ENCODE results near the gene MRPS27.

MRPS27 gene

DNA sequence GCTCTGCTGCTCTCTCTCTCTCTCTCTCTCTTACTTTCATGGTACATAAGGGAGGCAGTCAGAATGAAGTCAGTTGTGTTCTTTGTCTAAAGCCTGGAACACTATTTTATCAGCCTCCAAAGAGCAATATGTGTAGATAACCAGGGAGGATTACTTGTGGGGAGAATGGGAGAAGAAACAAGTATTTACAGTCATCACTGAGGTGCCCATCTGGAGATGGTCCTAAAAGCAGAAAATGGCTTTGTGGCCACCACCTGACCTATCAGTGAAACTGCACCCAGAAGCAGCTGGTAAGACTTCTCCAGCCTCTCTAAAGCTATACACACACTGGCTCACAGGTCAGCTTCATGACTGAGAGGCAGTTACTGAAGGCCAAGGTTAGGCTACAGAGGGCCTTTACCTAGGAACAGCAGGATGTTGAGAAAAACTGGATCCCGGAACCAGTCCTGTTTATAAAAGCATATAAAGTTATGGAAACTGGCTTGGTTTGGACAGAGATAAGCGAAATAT is 75.1 kb downstream of the MRPS27 start:
- TF ChIP-seq, protein P1, sequence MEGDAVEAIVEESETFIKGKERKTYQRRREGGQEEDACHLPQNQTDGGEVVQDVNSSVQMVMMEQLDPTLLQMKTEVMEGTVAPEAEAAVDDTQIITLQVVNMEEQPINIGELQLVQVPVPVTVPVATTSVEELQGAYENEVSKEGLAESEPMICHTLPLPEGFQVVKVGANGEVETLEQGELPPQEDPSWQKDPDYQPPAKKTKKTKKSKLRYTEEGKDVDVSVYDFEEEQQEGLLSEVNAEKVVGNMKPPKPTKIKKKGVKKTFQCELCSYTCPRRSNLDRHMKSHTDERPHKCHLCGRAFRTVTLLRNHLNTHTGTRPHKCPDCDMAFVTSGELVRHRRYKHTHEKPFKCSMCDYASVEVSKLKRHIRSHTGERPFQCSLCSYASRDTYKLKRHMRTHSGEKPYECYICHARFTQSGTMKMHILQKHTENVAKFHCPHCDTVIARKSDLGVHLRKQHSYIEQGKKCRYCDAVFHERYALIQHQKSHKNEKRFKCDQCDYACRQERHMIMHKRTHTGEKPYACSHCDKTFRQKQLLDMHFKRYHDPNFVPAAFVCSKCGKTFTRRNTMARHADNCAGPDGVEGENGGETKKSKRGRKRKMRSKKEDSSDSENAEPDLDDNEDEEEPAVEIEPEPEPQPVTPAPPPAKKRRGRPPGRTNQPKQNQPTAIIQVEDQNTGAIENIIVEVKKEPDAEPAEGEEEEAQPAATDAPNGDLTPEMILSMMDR (IDR thresholded peaks at IDR 0.05) = no peak
- Histone ChIP-seq H3K4me3 (no peak overlapping the region), H3K27ac (peak overlapping the region; percentile 71 to 82)
- no peak for DNase-seq (ENCODE audit: low spot score)

DNA sequence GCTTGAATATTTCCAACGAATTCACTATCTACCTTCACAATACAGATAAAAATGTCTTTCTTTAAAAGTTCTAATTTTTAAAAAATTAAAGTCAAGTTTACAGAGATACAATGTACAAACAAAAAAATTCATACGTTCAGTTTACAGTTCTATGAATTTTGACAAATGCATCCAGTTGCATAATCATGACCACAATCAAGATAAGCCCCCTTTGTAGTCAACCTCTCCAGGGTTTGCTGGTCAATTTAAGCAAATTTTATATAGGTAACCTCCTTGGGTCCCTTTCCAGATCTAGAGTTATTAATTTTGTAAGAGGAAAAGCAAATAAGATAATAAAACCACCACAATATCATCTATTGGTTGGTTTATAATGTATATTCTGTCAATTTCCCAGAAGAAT is 76.3 kb downstream of the MRPS27 start:
- no peak for DNase-seq (ENCODE audit: low spot score)
- H3K4me3 ChIP-seq = no peak overlapping the region
- H3K27ac ChIP-seq = peak overlapping the region in 1 of 2 donors; percentile 82
- TF ChIP-seq, protein P1 (IDR thresholded peaks at IDR 0.05) = no peak

DNA sequence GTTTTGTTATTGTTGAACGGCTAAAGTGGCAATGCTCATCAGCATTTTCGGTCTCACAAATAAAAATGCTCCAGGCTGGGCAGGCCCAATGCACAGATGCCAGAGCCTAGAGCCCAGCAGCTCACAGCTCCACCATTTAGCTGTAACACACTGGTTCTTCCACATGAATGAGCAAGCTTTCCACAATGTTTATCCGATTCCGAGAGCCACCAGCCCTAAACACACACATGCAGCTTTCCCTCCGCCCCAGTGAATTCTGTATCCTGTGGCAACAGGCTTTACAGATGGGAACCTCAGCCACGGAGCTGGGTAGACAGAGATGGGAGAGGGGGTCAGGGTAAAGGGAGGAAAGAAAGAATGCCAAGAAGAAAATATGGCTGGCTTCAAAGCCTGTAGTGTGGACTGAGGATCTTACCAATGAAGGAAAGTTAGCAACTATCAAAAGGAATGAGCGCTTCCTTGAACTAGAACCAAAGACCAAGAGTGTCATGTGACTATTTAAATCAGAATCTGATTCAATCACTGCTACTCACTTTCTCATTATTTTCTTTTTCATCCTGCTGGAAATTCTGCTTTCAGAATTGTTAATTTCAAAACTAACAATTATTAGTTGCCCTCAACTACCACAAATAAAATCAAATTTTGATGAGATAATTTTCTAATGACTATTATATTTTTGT is 77.1 kb downstream of the MRPS27 start:
- Histone ChIP-seq H3K27ac (no peak overlapping the region), H3K4me3 (no peak overlapping the region)
- TF ChIP-seq, protein P1 (IDR thresholded peaks at IDR 0.05) = no peak
- DNase-seq (ENCODE audit: low spot score) = no peak

DNA sequence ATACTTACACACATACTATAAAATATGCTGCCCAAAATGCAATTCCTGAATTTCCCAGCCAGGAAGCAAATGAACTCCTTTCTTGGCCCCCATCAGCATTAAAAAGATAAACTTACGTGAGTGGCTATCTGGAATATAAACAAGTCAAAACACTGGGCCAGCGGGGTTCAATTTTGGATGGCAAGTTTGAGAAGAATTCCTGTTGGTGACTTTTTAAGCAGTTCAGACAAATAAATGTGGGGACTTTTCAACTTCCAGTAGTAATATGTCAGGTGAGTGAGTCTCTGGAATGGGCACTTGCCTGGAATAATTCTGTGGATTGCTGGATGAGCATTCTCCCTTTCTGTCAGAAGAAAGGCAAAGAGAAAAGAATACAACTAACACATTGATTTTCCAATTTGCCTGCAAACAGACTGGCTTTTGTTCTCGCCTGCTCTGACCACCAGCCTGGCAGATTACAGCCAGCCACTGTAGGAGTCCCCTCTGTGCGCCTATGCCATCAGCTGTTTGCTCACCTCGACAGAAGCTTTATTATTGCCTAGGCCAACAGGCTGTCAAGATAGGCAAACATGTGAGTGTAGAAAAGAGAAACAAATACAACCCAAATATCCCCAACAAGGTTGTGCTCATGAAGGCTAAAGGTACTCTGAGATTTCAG is 78.6 kb downstream of the MRPS27 start:
- TF ChIP-seq, protein P1 (IDR thresholded peaks at IDR 0.05) = no peak
- DNase-seq (ENCODE audit: low spot score) = no peak
- Histone ChIP-seq H3K4me3 (no peak overlapping the region), H3K27ac (no peak overlapping the region)

DNA sequence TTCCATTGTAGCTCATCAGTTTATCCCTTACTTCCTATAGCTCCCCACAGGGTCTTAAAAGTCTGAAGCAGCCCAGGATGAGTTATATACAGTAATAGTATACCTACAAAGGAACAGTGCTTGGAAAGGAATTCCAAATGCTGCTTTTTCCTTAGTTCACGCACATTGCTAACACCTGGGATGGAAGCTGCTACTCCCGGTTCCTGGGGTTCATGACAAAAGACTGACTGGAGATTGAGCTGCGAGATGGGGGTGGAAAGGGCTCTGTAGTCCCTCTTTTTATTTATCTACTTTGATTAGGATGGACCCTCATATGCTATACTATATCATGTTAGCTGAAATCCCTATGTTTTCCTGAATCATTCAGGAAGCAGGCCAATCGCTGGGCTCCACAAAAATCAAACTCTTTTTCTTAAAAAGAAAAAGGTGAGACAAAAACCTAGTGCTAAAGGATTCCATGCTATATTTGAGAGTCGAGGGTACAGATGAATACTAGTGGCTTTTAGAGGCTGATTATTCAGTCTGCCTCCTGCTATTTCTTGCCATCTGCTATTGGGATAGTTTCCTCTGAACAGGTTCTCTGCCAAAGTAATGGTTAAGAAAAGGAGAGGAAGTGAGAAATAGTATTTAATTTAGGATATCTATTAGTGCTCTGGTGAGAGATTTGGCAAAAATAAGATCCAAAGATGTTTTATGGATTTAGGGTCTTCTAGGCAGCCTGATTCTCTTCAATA is 81.2 kb downstream of the MRPS27 start:
- no peak overlapping the region for H3K4me3 ChIP-seq
- no peak overlapping the region for H3K27ac ChIP-seq
- TF ChIP-seq, protein P1 (IDR thresholded peaks at IDR 0.05) = no peak
- no peak for DNase-seq (ENCODE audit: low spot score)

DNA sequence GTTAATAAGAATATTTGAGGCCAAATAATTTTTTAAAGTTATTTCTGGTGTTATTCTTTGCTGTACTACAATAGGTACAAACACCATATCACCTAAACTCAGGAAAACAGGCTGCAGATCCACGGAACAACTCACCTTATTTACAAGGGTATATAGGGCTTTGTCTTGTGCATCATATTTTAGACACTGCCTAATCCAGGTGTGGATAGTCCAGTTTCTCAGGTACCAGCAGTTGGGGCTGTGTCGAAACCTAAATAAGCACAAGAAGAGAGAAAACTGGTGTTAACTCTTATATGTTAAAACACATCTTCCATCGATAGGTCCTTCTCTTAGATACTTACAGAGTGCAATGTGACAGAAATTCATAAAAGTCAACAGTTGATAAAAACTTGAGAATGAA is 82.2 kb downstream of the MRPS27 start:
- TF ChIP-seq, protein P1 (IDR thresholded peaks at IDR 0.05) = no peak
- no peak for DNase-seq (ENCODE audit: low spot score)
- Histone ChIP-seq H3K27ac (no peak overlapping the region), H3K4me3 (no peak overlapping the region)

Data from coronary artery (tissue), 2 donors.